Occipital lobe (tissue), 2 donors: ENCODE measurements around the gene FLNA. TPM values are rescaled to one million over a fixed set of nuclear protein-coding genes. Genes with fewer than 3 reads are reported as not detected.
"Not testable (repeated sequence)": the region's sequence is repeated elsewhere in the genome, so short reads cannot be mapped to it uniquely, and the experiment has no call there.

Source experiments
- DNase-seq: peaks from one replicate; lab custom pipeline; 2025; lab: John Stamatoyannopoulos, UW
- total RNA-seq: library from RNA; depleted of rRNA; stranded (reverse); fragments of >200 nt; gene quantifications from one replicate; pipeline ENCODE4 v1.2.3, GENCODE V29; 2014

The FLNA gene
- total RNA-seq, 1 donor from 2014 or later: 73.0 TPM

DNA sequence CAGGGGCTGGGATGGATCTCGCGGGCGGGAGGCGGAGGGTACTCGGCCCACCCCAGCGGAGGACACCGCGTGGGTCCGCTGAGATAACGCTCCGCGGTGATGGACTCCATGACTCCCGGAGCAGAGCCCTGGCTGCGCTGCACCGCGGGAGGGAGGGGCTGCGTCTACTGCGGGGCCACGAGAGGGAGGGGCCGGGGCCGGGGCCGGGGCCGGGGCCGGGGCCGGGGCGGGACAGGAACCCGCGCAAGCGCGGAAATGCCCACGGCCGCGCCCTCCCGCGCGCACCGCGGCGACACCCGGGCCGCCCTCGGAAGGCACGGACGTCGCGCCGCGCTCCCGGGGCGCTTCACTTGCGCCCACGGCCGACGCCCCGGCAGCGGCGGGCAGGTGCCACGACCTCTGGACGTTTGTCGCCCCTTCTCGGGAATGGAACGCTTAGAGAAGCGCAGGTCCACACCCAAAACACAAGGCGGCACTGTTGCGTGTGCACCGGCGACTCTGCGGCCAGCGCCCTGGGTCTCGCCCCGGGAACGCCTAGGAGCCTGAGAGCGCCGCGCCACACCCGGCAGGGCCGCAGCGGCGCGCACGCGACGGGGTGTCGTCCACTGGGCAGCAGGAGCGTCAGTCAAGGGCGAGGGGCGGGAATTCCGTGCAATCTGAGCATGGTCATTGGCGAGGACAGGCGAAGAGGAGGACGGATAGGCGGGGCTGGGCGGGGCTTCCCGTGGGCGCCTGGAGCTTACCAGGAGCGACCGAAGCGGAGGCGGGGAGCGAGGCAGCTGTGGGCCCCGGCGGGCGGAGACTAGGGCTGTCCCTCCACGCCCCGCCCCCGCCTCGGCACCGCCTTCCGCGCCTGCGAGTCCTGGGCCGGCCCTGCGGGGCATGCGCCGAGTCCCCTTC is 32.8 kb downstream of the FLNA start:
- not testable (repeated sequence) for DNase-seq

DNA sequence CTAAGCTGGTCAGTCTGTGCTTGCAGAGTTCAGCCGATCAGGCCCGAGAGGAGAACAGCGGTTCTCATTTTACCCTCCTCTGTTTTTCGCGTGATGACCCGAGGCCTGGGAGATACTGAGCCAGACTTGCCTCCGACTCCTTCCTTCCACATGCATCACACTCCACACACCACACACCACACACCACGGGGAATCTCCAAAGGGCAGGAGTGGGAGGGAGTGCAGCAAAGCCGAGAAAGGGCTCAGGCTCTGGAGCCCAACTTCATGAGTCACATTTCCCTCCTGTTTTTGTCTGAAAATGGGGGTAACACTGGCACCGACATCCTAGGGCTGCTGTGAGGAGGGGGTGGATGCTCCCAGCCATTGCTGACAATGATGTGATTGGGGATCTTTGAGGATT is 39.9 kb downstream of the FLNA start:
- no peak for DNase-seq

DNA sequence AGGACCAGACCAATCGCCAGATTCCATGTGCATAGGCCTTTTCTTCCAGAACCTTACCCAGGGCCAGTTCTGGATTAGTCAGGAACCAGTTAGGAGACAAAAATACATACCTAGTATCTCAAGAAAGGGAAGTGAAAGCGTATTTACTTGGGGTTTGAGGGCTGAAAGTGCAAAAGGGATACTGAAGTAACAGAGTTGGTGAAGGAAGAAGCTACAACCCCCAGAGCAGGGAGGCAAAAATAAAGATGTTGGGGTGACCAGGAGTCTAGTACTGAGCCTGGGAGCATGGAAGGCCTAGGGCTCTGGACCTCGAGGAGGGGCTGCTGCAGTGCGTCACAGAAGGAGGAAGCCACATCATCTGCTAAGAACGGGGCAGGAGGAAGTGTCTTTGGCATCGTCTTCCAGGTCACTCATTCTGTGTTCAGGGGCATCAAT is 40.6 kb downstream of the FLNA start:
- DNase-seq: no peak

DNA sequence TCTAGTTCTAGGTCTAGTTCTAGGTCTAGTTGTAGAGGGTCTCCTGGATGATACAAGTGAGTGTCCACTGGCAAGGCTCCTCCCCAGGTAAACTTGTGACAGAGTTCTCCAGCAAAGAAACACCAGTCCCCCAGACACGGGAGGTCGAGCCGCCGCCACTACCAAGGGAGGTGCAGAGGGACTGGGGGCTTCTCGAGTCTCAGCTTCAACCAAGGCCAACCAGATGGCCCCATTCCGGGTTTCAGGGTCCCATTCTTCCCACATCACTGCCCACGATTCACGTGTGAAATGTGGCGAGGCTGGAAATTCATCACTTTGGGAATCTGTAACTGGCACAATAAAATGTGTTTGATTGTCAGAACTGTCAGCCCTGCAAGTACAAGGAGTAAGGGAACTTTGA is 41.3 kb downstream of the FLNA start:
- no peak for DNase-seq

DNA sequence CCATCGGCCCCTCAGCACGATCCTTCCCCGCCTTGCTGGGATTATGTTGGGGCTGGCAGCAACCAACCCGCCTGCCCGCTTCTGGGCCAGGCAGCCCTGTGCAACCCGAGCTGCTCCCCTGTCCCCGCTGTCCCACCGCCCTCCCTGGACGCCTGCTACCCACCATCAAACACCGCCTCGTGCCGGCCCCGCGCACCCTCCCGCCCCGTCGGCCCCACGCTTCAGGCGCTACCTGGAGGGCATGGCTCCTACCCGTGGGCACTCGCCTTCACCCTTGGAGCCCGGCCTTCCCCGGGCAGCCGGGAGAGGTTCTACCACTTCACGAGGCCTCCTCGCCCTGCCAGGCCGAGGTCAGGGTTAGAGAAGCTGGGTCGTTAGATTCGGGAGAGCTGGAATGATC is 41.9 kb downstream of the FLNA start:
- no peak for DNase-seq

DNA sequence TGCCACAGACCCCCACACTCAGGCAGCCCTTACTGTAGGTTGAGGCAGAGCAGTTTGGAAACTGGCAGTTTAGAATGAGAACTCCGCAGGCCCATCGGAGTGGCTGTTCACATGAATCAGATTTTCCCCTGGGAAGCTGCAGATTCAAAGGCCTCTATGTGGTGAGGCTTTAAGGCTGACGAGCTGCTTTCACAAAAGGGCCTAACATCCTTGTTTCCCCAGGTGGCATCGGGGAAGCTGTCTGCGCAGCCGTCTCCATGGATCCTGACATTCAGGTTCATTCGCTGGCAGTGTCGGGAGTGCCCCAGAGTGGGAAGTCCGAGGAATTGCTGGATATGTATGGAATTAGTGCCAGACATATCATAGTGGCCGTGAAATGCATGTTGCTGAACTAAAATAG is 45.1 kb downstream of the FLNA start:
- DNase-seq: no peak

DNA sequence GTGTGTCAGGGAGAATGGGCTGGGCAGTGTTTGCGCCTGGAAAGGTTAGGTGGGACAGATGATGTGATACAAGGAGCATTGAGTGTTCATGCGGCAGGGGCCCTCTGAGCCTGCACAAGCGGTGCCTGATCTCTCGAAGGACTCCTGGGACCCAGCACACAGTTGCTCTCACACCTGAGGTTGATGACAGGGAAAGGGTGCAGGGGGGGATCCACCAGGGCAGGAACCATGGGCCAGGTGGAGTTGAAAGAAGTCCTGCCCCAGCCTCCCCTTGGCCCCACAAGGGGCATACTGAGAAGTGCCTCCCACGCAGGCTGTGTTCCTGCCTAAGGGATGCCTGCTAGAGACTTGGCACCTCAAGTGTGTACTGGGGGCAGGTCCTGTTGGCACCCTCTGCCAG is 45.8 kb downstream of the FLNA start:
- DNase-seq: no peak

DNA sequence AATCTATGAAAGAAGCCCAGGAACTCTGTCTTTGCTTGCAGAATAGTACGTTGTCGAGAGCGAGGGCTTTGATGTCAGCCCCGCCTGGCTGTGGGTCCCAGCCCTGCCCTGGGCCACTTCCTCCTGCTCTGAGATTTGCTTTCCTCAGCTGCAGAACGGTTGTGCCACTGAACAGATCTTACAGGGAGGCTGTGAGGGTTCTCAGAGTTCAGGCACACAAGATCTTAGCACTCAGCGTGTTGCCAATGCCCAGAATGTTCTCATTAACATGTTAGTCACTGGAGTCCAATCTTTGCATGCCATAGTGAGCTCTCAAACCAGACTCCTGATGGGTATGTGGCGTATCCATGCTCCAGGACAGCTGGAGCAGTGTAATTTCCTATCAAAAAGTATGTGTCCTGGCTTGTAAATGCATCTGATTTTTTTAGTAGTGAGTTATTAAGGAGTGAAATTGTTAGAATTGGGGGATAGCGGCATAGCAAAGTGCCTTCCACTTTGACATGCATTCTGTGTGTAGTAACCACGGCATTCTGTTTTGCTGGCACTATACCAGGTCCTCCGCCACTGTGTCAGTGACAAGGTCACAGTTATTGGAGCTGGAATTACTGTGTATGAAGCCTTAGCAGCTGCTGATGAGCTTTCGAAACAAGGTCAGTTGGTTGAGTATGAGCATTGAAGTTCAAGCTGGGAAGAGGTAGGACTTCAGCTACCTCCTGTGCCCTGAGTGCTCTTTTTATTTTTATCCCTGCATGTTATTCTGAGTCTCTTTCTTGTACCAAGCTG is 47.2 kb downstream of the FLNA start:
- no peak for DNase-seq

DNA sequence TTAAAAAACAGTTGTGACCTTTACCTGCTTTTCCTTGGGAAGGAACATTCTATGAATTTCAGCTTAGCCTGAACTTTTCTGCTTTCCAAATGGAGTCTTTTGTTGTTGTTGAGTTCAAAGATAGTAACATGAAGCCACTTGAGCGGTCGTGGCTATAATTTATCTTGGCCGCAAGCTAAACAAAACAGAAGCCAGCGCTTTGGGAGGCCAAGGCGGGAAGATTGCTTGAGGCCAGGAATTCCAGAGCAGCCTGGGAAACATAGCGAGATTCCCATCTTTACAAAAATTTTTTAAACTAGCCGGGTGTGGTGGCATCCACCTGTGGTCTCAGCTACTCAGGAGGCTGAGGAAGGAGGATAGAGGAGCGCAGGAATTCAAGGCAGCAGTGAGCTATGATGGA is 48.9 kb downstream of the FLNA start:
- no peak for DNase-seq

DNA sequence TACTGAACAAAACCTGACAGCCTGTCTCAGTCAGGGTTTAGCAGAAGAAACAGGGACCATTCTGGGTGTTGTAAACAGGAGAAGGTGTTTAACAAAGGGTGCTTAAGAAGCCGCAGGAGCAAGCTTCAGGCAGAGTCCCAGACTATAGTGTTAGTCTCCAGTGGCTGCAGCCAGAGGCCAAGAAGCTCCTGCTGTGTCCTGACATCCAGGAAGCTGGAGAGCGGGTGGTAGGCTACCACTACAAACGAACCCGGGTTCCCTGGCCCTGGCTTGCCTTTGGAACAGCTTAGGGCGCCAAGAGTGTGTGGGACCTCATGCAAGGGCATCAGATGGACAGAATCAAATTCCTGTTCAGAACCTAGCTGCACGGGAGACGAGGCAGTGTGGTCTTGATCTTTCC is 50.9 kb downstream of the FLNA start:
- no peak for DNase-seq

DNA sequence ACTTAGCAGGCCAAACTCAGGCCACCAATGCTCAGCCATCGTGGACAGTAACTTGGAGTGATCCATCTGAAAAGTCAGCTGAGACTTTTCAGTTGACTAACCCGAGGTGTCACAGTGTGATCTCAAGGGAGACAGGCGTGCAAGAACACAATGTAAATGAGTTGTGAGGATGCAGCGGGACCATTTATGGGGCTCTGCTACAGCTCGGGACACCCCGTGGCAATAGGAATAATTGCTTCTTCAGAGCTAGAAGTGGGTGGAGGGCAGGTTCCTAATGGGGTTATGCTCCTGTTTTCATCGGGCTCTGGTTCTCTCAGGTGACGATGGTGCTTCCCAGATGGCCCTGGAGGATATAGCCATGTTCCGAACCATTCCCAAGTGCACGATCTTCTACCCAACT is 51.5 kb downstream of the FLNA start:
- no peak for DNase-seq

DNA sequence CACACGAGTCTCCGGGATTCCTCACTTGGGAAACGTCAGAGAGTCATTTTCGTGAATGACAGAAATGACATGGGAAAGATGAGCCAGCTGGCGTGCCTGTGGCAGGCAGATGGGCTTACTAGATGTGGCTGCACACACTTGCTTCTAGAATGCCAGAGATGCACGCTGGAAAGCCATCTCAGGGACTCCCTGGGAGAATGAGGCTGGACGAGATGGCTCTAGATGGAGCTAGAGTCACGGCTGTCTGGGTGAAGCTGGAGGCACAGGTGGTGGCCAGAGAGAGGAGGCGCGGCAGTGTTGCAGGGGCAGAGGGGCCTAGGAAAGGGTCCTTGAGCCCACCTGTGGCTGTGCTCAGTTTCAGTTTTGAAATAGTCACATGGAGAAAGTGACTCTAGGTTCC is 52.8 kb downstream of the FLNA start:
- DNase-seq: no peak

DNA sequence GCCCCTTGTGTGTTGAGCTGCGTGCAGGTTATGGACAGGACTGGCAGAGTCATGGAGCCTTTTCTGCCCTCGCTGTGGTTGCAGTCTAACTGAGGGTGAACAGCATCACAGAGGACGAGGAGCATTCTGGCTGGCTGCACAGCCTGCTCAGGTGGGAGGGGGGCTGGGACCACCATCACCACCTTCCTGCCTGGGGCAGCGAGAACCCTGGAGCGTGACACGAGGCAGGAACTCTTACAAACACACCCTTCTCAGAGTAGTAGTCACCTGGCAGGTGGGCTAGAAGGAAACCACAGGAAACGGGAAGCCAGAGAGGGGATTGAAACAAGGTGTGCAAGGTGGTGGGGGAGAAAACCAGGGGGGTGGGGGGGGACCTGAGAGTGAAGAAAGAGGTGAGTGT is 53.3 kb downstream of the FLNA start:
- no peak for DNase-seq

DNA sequence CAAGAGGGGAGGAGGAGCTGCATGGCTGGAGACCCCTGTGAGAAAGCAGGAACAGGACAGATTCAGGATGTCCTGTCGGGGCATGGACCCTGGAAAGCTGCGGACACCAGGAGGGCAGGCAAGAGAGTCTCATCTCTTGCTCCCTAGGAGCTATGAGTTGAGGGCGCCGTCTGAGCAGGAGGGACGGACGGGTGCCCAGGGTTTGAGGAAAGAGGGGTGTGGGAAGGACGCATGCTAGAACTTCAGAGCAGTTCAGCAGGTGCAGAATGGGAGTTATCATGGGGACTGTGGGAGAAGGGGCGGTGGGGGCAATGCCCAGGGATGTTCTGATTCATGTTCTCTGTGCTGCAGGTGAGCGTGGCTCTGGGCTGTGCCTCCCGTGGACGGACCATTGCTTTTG is 54.0 kb downstream of the FLNA start:
- DNase-seq: no peak

DNA sequence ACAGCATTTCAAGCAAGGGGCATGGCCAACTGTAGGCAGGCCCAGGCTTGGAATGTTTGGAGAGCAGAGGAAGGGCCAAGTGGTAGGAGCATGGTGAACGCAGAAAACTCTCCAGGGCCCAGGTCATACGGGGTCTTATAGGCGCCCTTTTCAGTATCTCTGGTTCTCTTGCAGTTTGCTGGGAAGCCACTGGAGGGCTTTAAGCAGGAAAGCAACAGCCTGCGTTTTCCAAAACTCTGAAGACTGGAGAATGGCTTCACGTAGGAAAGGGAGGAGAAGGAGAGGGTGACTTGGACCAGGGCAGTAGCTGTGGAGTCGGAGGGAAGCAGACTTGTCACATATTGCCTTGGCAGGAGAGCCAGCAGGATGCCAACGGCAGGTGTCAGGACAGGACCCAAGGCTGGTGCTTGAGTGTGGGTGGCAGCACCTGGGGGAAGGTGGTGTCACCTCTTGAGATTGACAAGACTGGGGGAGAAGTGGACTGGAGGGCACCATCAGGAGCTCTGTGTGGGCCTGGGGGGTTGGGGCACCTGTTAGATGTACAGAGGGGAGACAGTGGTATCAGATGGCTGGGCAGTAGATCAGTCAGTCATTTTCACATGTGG is 56.9 kb downstream of the FLNA start:
- no peak for DNase-seq

DNA sequence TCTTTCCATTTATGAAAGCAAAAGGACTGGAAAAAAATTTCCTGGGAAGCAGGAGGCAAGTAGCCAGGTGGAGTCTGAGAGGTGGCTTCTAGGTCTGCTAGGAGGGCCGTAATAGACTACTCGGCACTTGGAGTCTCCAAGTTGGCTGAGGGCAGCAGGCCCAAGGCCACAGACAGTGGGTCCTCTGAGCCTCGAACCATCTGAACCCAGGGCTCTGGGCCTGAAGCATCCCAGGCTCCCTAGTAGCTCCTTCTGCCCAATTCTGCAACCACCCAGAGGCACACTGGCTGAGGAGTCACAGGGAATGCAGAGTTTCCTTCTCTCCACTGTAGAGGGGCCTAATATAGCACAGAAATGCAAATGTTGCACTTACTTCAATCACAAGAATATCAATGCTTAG is 59.0 kb downstream of the FLNA start:
- DNase-seq: no peak

DNA sequence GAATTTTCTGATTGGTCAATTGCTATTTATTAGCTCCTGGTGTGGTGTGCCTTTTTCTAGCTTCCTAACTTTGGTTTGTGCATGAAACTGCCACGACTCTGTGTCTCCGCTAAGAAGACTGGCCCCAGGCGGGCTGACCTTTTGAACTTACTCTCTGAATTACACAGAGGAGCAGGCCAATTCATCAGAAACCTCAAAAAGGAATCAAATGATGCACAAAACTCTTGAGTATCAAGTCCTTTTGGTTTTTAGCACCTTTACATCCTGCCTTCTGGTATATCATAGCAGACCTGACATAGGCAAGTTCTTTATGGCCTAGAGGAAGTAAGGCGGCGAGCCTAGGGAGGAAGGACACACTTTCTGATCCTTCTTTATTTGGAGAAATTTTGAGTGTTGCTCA is 61.3 kb downstream of the FLNA start:
- DNase-seq: no peak

DNA sequence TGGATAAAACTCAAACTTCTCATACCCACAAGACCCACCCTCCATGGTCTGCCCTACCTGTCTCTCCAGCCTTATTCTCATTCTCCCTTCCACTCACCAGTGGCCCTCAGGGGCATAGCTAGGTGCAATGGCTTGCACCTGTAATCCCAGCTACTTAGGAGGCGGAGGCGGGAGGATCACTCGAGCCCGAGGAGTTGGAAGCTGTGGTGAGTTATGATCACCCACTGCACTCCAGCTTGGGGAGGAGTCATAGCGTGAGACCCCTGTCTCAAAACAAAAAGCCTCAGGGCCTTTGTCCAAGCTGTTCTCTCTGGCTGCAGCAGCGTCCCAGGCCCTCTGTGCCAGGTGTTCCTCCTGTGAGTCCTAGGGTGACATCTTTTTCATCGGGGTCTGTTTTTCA is 62.3 kb downstream of the FLNA start:
- no peak for DNase-seq

DNA sequence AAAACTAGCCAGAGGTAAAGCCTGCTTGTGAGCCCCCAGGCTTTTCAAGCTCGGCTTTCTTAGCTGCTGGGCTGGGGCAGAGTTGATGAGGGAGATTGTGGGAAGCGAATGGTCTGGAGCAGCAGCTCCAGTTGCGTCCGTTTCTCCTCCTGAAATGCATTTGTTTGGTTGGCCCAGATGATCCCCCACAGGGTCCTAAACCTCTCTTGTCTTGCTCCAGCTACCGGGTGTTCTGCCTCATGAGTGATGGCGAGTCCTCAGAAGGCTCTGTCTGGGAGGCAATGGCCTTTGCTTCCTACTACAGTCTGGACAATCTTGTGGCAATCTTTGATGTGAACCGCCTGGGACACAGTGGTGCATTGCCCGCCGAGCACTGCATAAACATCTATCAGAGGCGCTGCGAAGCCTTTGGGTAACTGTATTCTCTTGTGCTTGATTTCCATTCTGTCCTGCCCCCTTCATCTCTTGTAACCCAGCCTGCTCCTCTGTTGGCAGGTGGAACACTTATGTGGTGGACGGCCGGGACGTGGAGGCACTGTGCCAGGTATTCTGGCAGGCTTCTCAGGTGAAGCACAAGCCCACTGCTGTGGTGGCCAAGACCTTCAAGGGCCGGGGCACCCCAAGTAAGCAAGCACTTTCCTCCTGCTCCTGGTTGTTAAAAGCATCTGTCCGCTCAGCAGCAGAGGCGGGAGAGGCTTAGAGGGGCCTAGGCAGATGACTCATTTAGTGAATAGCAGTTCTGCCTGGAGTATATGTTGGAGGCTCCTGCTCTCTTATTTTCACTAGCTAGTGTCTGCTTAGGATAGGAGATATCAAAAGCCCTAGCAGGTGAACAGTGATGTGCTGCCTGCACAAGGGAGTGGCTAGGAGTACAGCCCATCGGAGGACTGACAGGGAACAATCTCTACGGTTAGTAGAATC is 63.6 kb downstream of the FLNA start:
- no peak for DNase-seq

DNA sequence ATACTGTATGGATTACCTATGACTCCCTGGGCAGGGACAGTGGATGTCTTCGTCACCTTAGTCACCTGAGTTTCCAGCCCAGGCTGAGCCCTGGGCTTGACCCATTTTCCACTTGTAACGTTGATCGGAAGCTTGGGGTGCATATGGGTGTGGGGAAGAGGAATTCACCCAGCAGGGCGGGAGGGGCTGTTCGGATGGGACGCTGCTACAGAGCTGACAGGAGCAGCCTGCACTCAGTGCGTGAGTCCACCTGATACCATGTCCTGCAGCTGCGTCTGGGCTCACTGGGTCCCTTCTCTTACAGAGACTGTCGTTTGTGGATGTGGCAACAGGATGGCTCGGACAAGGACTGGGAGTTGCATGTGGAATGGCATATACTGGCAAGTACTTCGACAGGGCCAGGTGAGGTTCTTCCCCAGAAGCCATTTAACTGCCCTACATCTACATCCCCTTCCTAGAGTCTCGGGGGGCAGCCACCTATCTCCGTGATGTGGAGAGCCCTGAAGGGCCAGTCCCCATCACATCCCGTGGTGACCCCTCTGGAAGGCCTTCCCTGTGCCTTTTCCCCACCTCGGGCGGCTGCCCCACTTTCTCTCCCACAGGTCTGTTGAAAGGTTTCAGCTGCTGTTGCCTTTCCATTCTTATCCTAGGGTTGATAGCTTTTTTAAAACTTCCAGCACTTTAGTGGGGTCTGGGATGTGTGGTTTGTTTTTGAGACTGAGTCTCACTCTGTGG is 65.2 kb downstream of the FLNA start:
- no peak for DNase-seq
